EH (cell line): ENCODE data around the gene ECE2.

Experiments used
- DNase-seq: peaks from one replicate; pipeline ENCODE4 v3.0.0-alpha.2; 2015; ENCODE audit warnings: low read depth

Gene ECE2

GRCh38 chr3:184314700-184315542 lies 39.1 kb downstream of the ECE2 start:
- DNase-seq: peak; percentile 86

GRCh38 chr3:184315543-184315867 lies 39.7 kb downstream of the ECE2 start:
- DNase-seq: peak; percentile 33

GRCh38 chr3:184315871-184316661 lies 40.2 kb downstream of the ECE2 start:
- DNase-seq: peak; percentile 37

- no peak for DNase-seq
Measured at GRCh38 chr3:184316792-184317191, 41.0 kb downstream of the ECE2 start.

GRCh38 chr3:184317201-184317600 lies 41.4 kb downstream of the ECE2 start:
- no peak for DNase-seq

GRCh38 chr3:184320104-184320445 lies 44.3 kb downstream of the ECE2 start:
- DNase-seq: peak; percentile 98

- no peak for DNase-seq
Measured at GRCh38 chr3:184321666-184322065, 45.8 kb downstream of the ECE2 start.

- DNase-seq: no peak
Measured at GRCh38 chr3:184322731-184323487, 47.1 kb downstream of the ECE2 start.

- no peak for DNase-seq
Measured at GRCh38 chr3:184323696-184324095, 47.9 kb downstream of the ECE2 start.

- no peak for DNase-seq
Measured at GRCh38 chr3:184325269-184325668, 49.4 kb downstream of the ECE2 start.

GRCh38 chr3:184325715-184326369 lies 50.0 kb downstream of the ECE2 start:
- DNase-seq: no peak

GRCh38 chr3:184327171-184327570 lies 51.3 kb downstream of the ECE2 start:
- DNase-seq: no peak

GRCh38 chr3:184328516-184328915 lies 52.7 kb downstream of the ECE2 start:
- DNase-seq: no peak

GRCh38 chr3:184332370-184333090 lies 56.7 kb downstream of the ECE2 start:
- peak; percentile 95 for DNase-seq

- DNase-seq: no peak
Measured at GRCh38 chr3:184333190-184333589, 57.4 kb downstream of the ECE2 start.

- DNase-seq: no peak
Measured at GRCh38 chr3:184333700-184334099, 57.9 kb downstream of the ECE2 start.

- DNase-seq: peak; percentile 87
Measured at GRCh38 chr3:184334470-184335158, 58.8 kb downstream of the ECE2 start.

- DNase-seq: no peak
Measured at GRCh38 chr3:184335291-184335660, 59.5 kb downstream of the ECE2 start.

GRCh38 chr3:184335661-184336546 lies 60.1 kb downstream of the ECE2 start:
- DNase-seq: peak; percentile 75
